Measurements from ENCODE around the gene CENPX.

The CENPX gene

GRCh38 chr17:82051776-82052637 is 29.3 kb upstream of the CENPX start, which contains the start of the genes GPS1 and RFNG:
Gene GPS1, plus strand, starts transcription at chr17:82051898. Its CDS starts 34 bp downstream, at chr17:82051932.
Gene RFNG, minus strand, starts transcription at chr17:82051811. Its CDS starts 45 bp downstream, at chr17:82051766.
- no peak for TF ChIP-seq ESRRG (CRISPR knock-in tag; IDR thresholded peaks at IDR 0.05)
- no peak for TF ChIP-seq ZNF565 (CRISPR knock-in tag; conservative IDR thresholded peaks at IDR 0.05; ENCODE audit: low read depth)
- no peak for TF ChIP-seq CSDC2 (CRISPR knock-in tag; IDR thresholded peaks at IDR 0.05)
- no peak for TF ChIP-seq ZNF8 (CRISPR knock-in tag; IDR thresholded peaks at IDR 0.05)
- TF ChIP-seq PATZ1 (CRISPR knock-in tag; IDR thresholded peaks at IDR 0.05; ENCODE audit: borderline replicate concordance): no peak
- TF ChIP-seq OSR1 (CRISPR knock-in tag; IDR thresholded peaks at IDR 0.05): no peak
- TF ChIP-seq ZFP30 (CRISPR knock-in tag; IDR thresholded peaks at IDR 0.05): no peak
- no peak for TF ChIP-seq CSRNP3 (CRISPR knock-in tag; IDR thresholded peaks at IDR 0.05)
- TF ChIP-seq TSHZ2 (CRISPR knock-in tag; IDR thresholded peaks at IDR 0.05): no peak
- TF ChIP-seq TOX (CRISPR knock-in tag; IDR thresholded peaks at IDR 0.05; ENCODE audit: borderline replicate concordance): no peak
- no peak for TF ChIP-seq ZFP3 (CRISPR knock-in tag; IDR thresholded peaks at IDR 0.05)
- no peak for TF ChIP-seq RARB (CRISPR knock-in tag; IDR thresholded peaks at IDR 0.05)
- no peak for TF ChIP-seq ARNTL (CRISPR knock-in tag; IDR thresholded peaks at IDR 0.05; ENCODE audit: borderline replicate concordance, low read depth)
- TF ChIP-seq BACH2 (CRISPR knock-in tag; IDR thresholded peaks at IDR 0.05; ENCODE audit: borderline replicate concordance): no peak
- no peak for TF ChIP-seq SNAI2 (CRISPR knock-in tag; IDR thresholded peaks at IDR 0.05)
- no peak for TF ChIP-seq GLIS3 (CRISPR knock-in tag; IDR thresholded peaks at IDR 0.05)
- peak; percentile 65 for ATAC-seq

- peak; percentile 10; the same call in 2 of the 3 replicates for ATAC-seq
- TF ChIP-seq PPARA (CRISPR knock-in tag; IDR thresholded peaks at IDR 0.05; ENCODE audit: borderline replicate concordance) (no peak), RARB (CRISPR knock-in tag; IDR thresholded peaks at IDR 0.05) (no peak), ARNTL (CRISPR knock-in tag; IDR thresholded peaks at IDR 0.05; ENCODE audit: borderline replicate concordance, low read depth) (no peak), TSHZ2 (CRISPR knock-in tag; IDR thresholded peaks at IDR 0.05) (peak; percentile 21; the same call in 1 of the 2 replicates), PATZ1 (CRISPR knock-in tag; IDR thresholded peaks at IDR 0.05; ENCODE audit: borderline replicate concordance) (no peak), OSR1 (CRISPR knock-in tag; IDR thresholded peaks at IDR 0.05) (no peak)
These were observed 28.3 kb upstream of the CENPX start for GRCh38 chr17:82050761-82051641.
